ENCODE measurements around the gene RAP1GAP2.

GRCh38 chr17:2749784-2750181 lies 46.5 kb upstream of the RAP1GAP2 start:
- TF ChIP-seq CTCF (IDR thresholded peaks at IDR 0.05 in 4 of 5, conservative IDR thresholded peaks at IDR 0.05 in 1 of 5) (no peak), POLR2A (IDR thresholded peaks at IDR 0.05) (no peak)

Measured in gastrocnemius medialis (tissue), 4 donors.